OCI-LY1 (cell line): ENCODE data around the gene ADAMTS20.
"Not testable (repeated sequence)": the region's sequence is repeated elsewhere in the genome, so short reads cannot be mapped to it uniquely, and the experiment has no call there.

ENCODE experiments used
- H2AFZ ChIP-seq: fragments of 200-600 bp; sonication (generic), shearing (Covaris generic); 2 replicates; pipeline ENCODE4 v1.6.0; 2014; ENCODE audit warnings: antibody characterized with exemption, mild to moderate bottlenecking, low read length
- H3F3A ChIP-seq: fragments of 200-600 bp; sonication (generic), shearing (Covaris generic); 2 replicates; pipeline ENCODE4 v1.6.0; 2014; ENCODE audit warnings: mild to moderate bottlenecking, antibody characterized with exemption, low read length, moderate library complexity; ENCODE audit not compliant: insufficient read depth
- H3K27ac ChIP-seq: fragments of 200-600 bp; sonication (generic); 2 replicates; pipeline ENCODE4 v1.5.1; 2014; ENCODE audit warnings: low read length, mixed run types, mild to moderate bottlenecking, low read depth; ENCODE audit not compliant: poor library complexity, severe bottlenecking
- H3K27me3 ChIP-seq: fragments of 200-600 bp; sonication (generic); 2 replicates; pipeline ENCODE4 v1.6.0; 2014; ENCODE audit warnings: antibody characterized with exemption, mild to moderate bottlenecking, low read length, moderate library complexity; ENCODE audit not compliant: insufficient read depth
- H3K36me3 ChIP-seq: fragments of 200-600 bp; sonication (generic); 2 replicates; pipeline ENCODE4 v1.6.1; 2014; ENCODE audit warnings: mild to moderate bottlenecking, antibody characterized with exemption, low read length, moderate library complexity, mixed read lengths; ENCODE audit not compliant: insufficient read depth
- H3K4me1 ChIP-seq: fragments of 200-600 bp; sonication (generic); 2 replicates; pipeline ENCODE4 v1.5.1; 2014; ENCODE audit warnings: mild to moderate bottlenecking, low read length, moderate library complexity; ENCODE audit not compliant: insufficient read depth, severe bottlenecking
- H3K4me2 ChIP-seq: fragments of 200-600 bp; sonication (generic), shearing (Covaris generic); 2 replicates; pipeline ENCODE4 v1.6.1; 2014; ENCODE audit warnings: low read length
- H3K4me3 ChIP-seq: fragments of 200-600 bp; sonication (generic); 2 replicates; pipeline ENCODE4 v1.5.1; 2014; ENCODE audit warnings: low read length, low read depth, mild to moderate bottlenecking, mixed read lengths; ENCODE audit not compliant: poor library complexity, severe bottlenecking
- H3K79me2 ChIP-seq: fragments of 200-600 bp; shearing (Covaris generic); 2 replicates; pipeline ENCODE4 v1.6.1; 2016; ENCODE audit warnings: mixed run types, low read length, mixed read lengths; ENCODE audit not compliant: insufficient read depth
- H3K9ac ChIP-seq: fragments of 200-600 bp; sonication (generic), shearing (Covaris generic); 2 replicates; pipeline ENCODE4 v1.6.1; 2014; ENCODE audit warnings: mild to moderate bottlenecking, low read length, mixed read lengths
- H3K9me2 ChIP-seq: fragments of 200-600 bp; sonication (generic), shearing (Covaris generic); 2 replicates; pipeline ENCODE4 v1.6.1; 2014; ENCODE audit warnings: low read depth, mild to moderate bottlenecking, low read length, mixed read lengths
- H3K9me3 ChIP-seq: fragments of 200-600 bp; shearing (Covaris generic); 2 replicates; pipeline ENCODE4 v1.6.1; 2014; ENCODE audit warnings: low read length, mixed read lengths
- H4K20me1 ChIP-seq: fragments of 200-600 bp; sonication (generic), shearing (Covaris generic); 2 replicates; pipeline ENCODE4 v1.6.0; 2016; ENCODE audit warnings: mild to moderate bottlenecking, low read length; ENCODE audit not compliant: insufficient read depth
- CTCF ChIP-seq: fragments of 200-600 bp; sonication (generic), shearing (Covaris generic); IDR thresholded peaks from 2 replicates; pipeline ENCODE4 v1.5.1; 2017; ENCODE audit warnings: mild to moderate bottlenecking, antibody characterized with exemption, low read length, moderate library complexity, mixed read lengths
- EZH2 ChIP-seq: fragments of 200-600 bp; sonication (generic), shearing (Covaris generic); IDR thresholded peaks from 2 replicates; pipeline ENCODE4 v1.8.0; 2017; ENCODE audit warnings: borderline replicate concordance, mixed run types, mild to moderate bottlenecking, antibody characterized with exemption, low read length, moderate library complexity, mixed read lengths

The ADAMTS20 gene

GRCh38 chr12:43544703-43545102 lies 7.3 kb downstream of the ADAMTS20 start:
- Histone ChIP-seq H2AFZ (no peak overlapping the region), H3K9me2 (no peaks in the 10 kb centered on the region)

GRCh38 chr12:43540470-43540869 lies 11.5 kb downstream of the ADAMTS20 start:
- H3K9me3 ChIP-seq = no peaks in the 10 kb centered on the region
- no peak overlapping the region for H3K27ac ChIP-seq
- TF ChIP-seq CTCF (no peak), EZH2 (no peak)
- H3K36me3 ChIP-seq = no peaks in the 10 kb centered on the region
- no peaks in the 10 kb centered on the region for H3K9me2 ChIP-seq
- H3K4me3 ChIP-seq = no peak overlapping the region
- no peaks in the 10 kb centered on the region for H3F3A ChIP-seq
- H4K20me1 ChIP-seq = no peaks in the 10 kb centered on the region
- H3K27me3 ChIP-seq = no peaks in the 10 kb centered on the region
- no peak overlapping the region for H3K9ac ChIP-seq
- H2AFZ ChIP-seq = no peak overlapping the region
- H3K79me2 ChIP-seq = no peaks in the 10 kb centered on the region
- H3K4me2 ChIP-seq = no peak overlapping the region
- H3K4me1 ChIP-seq = no peaks in the 10 kb centered on the region

More at GRCh38 chr12:43544703-43545102, 7.3 kb downstream of the ADAMTS20 start:
- no peaks in the 10 kb centered on the region for H4K20me1 ChIP-seq
- no peak for TF ChIP-seq CTCF
- no peak for TF ChIP-seq EZH2
- H3F3A ChIP-seq = no peaks in the 10 kb centered on the region
- H3K9me3 ChIP-seq = no peaks in the 10 kb centered on the region
- no peaks in the 10 kb centered on the region for H3K79me2 ChIP-seq
- no peak overlapping the region for H3K4me2 ChIP-seq
- H3K27ac ChIP-seq = no peak overlapping the region
- no peak overlapping the region for H3K4me3 ChIP-seq
- no peaks in the 10 kb centered on the region for H3K27me3 ChIP-seq
- no peaks in the 10 kb centered on the region for H3K36me3 ChIP-seq
- H3K4me1 ChIP-seq = no peaks in the 10 kb centered on the region
- no peak overlapping the region for H3K9ac ChIP-seq

- H3K9ac ChIP-seq, H3K4me2 ChIP-seq, H3K9me2 ChIP-seq, H3K79me2 ChIP-seq, H4K20me1 ChIP-seq, H2AFZ ChIP-seq, H3K36me3 ChIP-seq, H3K27me3 ChIP-seq, H3K4me3 ChIP-seq, H3K9me3 ChIP-seq, H3F3A ChIP-seq, H3K27ac ChIP-seq, H3K4me1 ChIP-seq: not testable (repeated sequence)
Measured at GRCh38 chr12:43537675-43538074, 14.3 kb downstream of the ADAMTS20 start.

GRCh38 chr12:43516045-43516444 lies 36.0 kb downstream of the ADAMTS20 start:
- no peak overlapping the region for H2AFZ ChIP-seq
- no peaks in the 10 kb centered on the region for H4K20me1 ChIP-seq
- TF ChIP-seq CTCF (no peak), EZH2 (no peak)
- no peak overlapping the region for H3K27ac ChIP-seq
- H3K9ac ChIP-seq = no peak overlapping the region
- no peaks in the 10 kb centered on the region for H3K9me2 ChIP-seq
- no peaks in the 10 kb centered on the region for H3K79me2 ChIP-seq
- no peak overlapping the region for H3K4me2 ChIP-seq
- H3K4me3 ChIP-seq = no peak overlapping the region
- no peaks in the 10 kb centered on the region for H3F3A ChIP-seq
- H3K27me3 ChIP-seq = no peaks in the 10 kb centered on the region
- no peaks in the 10 kb centered on the region for H3K9me3 ChIP-seq
- H3K36me3 ChIP-seq = no peaks in the 10 kb centered on the region
- no peaks in the 10 kb centered on the region for H3K4me1 ChIP-seq
